HG03439 (cell line): ENCODE results near the gene PIP4K2C.
"Not testable (repeated sequence)": the region's sequence is repeated elsewhere in the genome, so short reads cannot be mapped to it uniquely, and the experiment has no call there.

Experiments used
- ATAC-seq: cut with Tn5 transposase; IDR thresholded peaks from one replicate; pipeline ENCODE4 v1.9.1; 2021; ENCODE audit warnings: mild to moderate bottlenecking, moderate library complexity; ENCODE audit not compliant: unreplicated experiment

The PIP4K2C gene

GRCh38 chr12:57632958-57633840 lies 42.2 kb downstream of the PIP4K2C start, which contains the start of gene B4GALNT1:
Gene B4GALNT1, minus strand, starts transcription at chr12:57633201. Its CDS starts 1,069 bp downstream, at chr12:57632132.
- peak; percentile 66 for ATAC-seq

DNA sequence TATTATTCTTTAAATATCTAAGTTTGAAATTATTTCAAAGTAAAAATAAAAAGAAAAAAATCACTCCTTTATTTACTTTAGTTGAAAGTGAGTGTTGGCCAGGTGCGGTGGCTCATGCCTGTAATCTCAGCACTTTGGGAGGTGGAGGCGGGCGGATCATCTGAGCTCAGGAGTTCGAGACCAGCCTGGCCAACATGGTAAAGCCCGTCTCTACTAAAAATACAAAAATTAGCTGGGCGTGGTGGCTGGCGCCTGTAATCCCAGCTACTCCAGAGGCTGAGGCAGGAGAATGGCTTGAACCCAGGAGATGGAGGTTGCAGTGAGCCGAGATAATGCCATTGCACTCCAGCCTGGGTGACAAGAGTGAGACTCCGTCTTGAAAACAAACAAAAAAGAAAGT lies 45.7 kb downstream of the PIP4K2C start:
- not testable (repeated sequence) for ATAC-seq

GRCh38 chr12:57637364-57637763 lies 46.4 kb downstream of the PIP4K2C start:
- ATAC-seq = no peak

- ATAC-seq = no peak
Measured at GRCh38 chr12:57638096-57638495, 47.1 kb downstream of the PIP4K2C start.

- ATAC-seq = no peak
Measured at GRCh38 chr12:57640175-57641042, 49.4 kb downstream of the PIP4K2C start.

GRCh38 chr12:57641699-57642442 lies 50.9 kb downstream of the PIP4K2C start:
- no peak for ATAC-seq

DNA sequence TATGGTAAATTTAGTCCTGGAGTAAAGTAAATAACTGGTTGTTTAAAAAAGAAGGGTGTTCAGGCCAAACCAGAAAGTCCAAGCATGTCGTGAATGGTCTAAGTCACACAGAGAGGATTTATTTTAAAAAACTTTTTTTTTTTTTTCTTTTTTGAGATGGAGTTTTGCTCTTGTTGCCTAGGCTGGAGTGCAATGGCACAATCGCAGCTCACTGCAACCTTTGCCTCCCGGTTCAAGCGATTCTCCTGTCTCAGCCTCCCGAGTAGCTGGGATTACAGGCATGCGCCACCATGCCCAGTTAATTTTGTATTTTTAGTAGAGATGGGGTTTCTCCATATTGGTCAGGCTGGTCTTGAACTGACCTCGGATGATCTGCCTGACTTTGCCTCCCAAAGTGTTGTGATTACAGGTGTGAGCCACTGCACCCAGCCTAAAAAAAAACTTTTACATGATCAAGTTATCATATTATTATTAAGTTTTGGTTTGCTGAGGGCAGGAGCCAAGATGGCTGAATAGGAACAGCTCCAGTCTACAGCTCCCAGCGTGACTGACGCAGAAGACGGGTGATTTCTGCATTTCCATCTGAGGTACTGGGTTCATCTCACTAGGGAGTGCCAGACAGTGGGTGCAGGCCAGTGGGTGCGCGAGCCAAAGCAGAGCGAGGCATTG lies 55.1 kb downstream of the PIP4K2C start:
- not testable (repeated sequence) for ATAC-seq

DNA sequence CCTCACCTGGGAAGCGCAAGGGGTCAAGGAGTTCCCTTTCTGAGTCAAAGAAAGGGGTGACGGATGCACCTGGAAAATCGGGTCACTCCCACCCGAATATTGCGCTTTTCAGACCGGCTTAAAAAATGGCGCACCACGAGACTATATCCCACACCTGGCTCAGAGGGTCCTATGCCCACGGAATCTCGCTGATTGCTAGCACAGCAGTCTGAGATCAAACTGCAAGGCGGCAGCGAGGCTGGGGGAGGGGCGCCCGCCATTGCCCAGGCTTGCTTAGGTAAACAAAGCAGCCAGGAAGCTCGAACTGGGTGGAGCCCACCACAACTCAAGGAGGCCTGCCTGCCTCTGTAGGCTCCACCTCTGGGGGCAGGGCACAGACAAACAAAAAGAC lies 55.7 kb downstream of the PIP4K2C start:
- not testable (repeated sequence) for ATAC-seq
